ENCODE results near the gene PLCB2. TPM values are rescaled to one million over a fixed set of nuclear protein-coding genes. Genes with fewer than 3 reads are reported as not detected.

Gene PLCB2
- total and polyA plus RNA-seq, 2 donors (not counting 3 experiments of a cell fraction or from before 2014, with no cell fraction given), result 1.5 to 1.6 TPM

- intact Hi-C loops (cut with micrococcal nuclease), result no loop called here
- DNase-seq (ENCODE audit: low read depth, low spot score) (no peak), FAIRE-seq (no peak)
- H3K9me3 ChIP-seq (replicated peaks; ENCODE audit: control insufficient read depth, insufficient read depth, low read length), result no peaks in the 10 kb centered on the region
- TF ChIP-seq MYC (IDR thresholded peaks at IDR 0.05; ENCODE audit: low read depth, low read length), result no peak
- TF ChIP-seq CTCF (IDR thresholded peaks at IDR 0.05; ENCODE audit: extremely low read depth in 1 of 2, insufficient read depth in 1 of 2, low read depth in 1 of 2, low read length in 2 of 2), result no peak
- no peak for TF ChIP-seq GATA2 (IDR thresholded peaks at IDR 0.05; ENCODE audit: insufficient read depth, insufficient read length, low read depth, low read length)
- TF ChIP-seq POLR2A (IDR thresholded peaks at IDR 0.05; ENCODE audit: low read depth, low read length), result no peak
- no peak for TF ChIP-seq FOS (IDR thresholded peaks at IDR 0.05; ENCODE audit: borderline replicate concordance, insufficient read depth, low read length)
- no peak for TF ChIP-seq EZH2 (IDR thresholded peaks at IDR 0.05; ENCODE audit: borderline replicate concordance, low read depth, low read length, severe bottlenecking)
- no peak for TF ChIP-seq POLR2AphosphoS5 (IDR thresholded peaks at IDR 0.05; ENCODE audit: insufficient read depth, low read depth, low read length)
- TF ChIP-seq JUN (IDR thresholded peaks at IDR 0.05; ENCODE audit: borderline replicate concordance, insufficient read depth, insufficient read length, low read depth), result no peak
- no peak for TF ChIP-seq MAX (IDR thresholded peaks at IDR 0.05; ENCODE audit: insufficient read depth, insufficient read length)
- BruUV-seq (replicated peaks), result no TSS peak
- peaks cover 9 to 10% of the 10 kb centered on the region in 2 experiments for H3K27me3 ChIP-seq (ENCODE audit: control insufficient read depth in 2 of 2, insufficient read depth in 2 of 2, low read length in 2 of 2)
- POLR2A ChIA-PET, result no interaction called here
- dilution Hi-C loops (cut with MboI; ENCODE audit: extremely low pct_ligation_motif_present, low sequenced_read_pairs), result no loop called here
- H3K9me1 ChIP-seq (replicated peaks; ENCODE audit: control insufficient read depth, extremely low read depth, insufficient read depth, low read length), result no peaks in the 10 kb centered on the region
- H3K27ac ChIP-seq (ENCODE audit: insufficient read depth, low read depth, low read length), result no peak overlapping the region
- CTCF ChIA-PET, result interaction anchor here (1.0 to 6.4 kb wide), 7 partner anchors 9 to 76 kb away, joined by 3 to 82 read pairs (median 13); partner anchors contain the start of gene CCDC9B
- H3K4me2 ChIP-seq (ENCODE audit: insufficient read depth, low read length), result no peak overlapping the region
- H3K9ac ChIP-seq (replicated peaks; ENCODE audit: extremely low read depth, insufficient read depth, low read length), result no peak overlapping the region
- peaks cover 8% of the 10 kb centered on the region for H3K4me1 ChIP-seq (ENCODE audit: control insufficient read depth, extremely low read depth, insufficient read depth, low read length)
- H3K79me2 ChIP-seq (ENCODE audit: control insufficient read depth, insufficient read depth, low read length), result no peaks in the 10 kb centered on the region
- H3K4me3 ChIP-seq (replicated peaks in 1 of 3; ENCODE audit: insufficient read depth in 1 of 3, low read depth in 1 of 3, low read length in 3 of 3), result no peak overlapping the region
- H4K20me1 ChIP-seq (replicated peaks; ENCODE audit: control insufficient read depth, extremely low read depth, insufficient read depth, low read length), result no peaks in the 10 kb centered on the region
- H3K36me3 ChIP-seq (ENCODE audit: control insufficient read depth in 2 of 2, extremely low read depth in 1 of 2, insufficient read depth in 2 of 2, low read length in 2 of 2), result no peaks in the 10 kb centered on the region
- no peak overlapping the region for H2AFZ ChIP-seq (ENCODE audit: low read depth, low read length)
Measured at GRCh38 chr15:40355976-40356585, 48.3 kb upstream of the PLCB2 start.

All from endothelial cell of umbilical vein (primary cell).